Epithelial cell of prostate (primary cell): ENCODE results near the gene JUN.
A peak's percentile ranks its signal among the peaks of the same experiment; 100 is the strongest.

ENCODE experiments used
- DNase-seq: peaks from one replicate; pipeline ENCODE4 v3.0.0-alpha.2; 2011; ENCODE audit warnings: low read depth, low spot score
- H3K27ac ChIP-seq: fragments of 450-650 bp; 2 replicates; pipeline ENCODE4 v1.5.1; 2017; ENCODE audit warnings: mild to moderate bottlenecking

The JUN gene

GRCh38 chr1:58765441-58765840, 18.4 kb downstream of the JUN start:
- DNase-seq: no peak
- H3K27ac ChIP-seq: peak overlapping the region; percentile 80

- peak overlapping the region; percentile 80 for H3K27ac ChIP-seq
Measured at GRCh38 chr1:58765006-58765405, 18.8 kb downstream of the JUN start.

GRCh38 chr1:58764294-58764978, 19.4 kb downstream of the JUN start:
- no peak for DNase-seq
- peak overlapping the region; percentile 80 for H3K27ac ChIP-seq

More at GRCh38 chr1:58765006-58765405, 18.8 kb downstream of the JUN start:
- no peak for DNase-seq

- H3K27ac ChIP-seq: peak overlapping the region; percentile 80
- no peak for DNase-seq
Measured at GRCh38 chr1:58763214-58763613, 20.6 kb downstream of the JUN start.

GRCh38 chr1:58762806-58763205, 21.0 kb downstream of the JUN start:
- DNase-seq: no peak
- peak overlapping the region; percentile 80 for H3K27ac ChIP-seq

- H3K27ac ChIP-seq: peak overlapping the region; percentile 92
Measured at GRCh38 chr1:58755468-58755872, 28.4 kb downstream of the JUN start.

GRCh38 chr1:58754683-58755467, 29.0 kb downstream of the JUN start:
- H3K27ac ChIP-seq: peak overlapping the region; percentile 92
- DNase-seq: no peak

More at GRCh38 chr1:58755468-58755872, 28.4 kb downstream of the JUN start:
- peak; percentile 92 for DNase-seq

- no peak for DNase-seq
- peak overlapping the region; percentile 92 for H3K27ac ChIP-seq
Measured at GRCh38 chr1:58754073-58754613, 29.7 kb downstream of the JUN start.

- peak overlapping the region; percentile 92 for H3K27ac ChIP-seq
- no peak for DNase-seq
Measured at GRCh38 chr1:58753431-58753866, 30.4 kb downstream of the JUN start.

- DNase-seq: no peak
- no peak overlapping the region for H3K27ac ChIP-seq
Measured at GRCh38 chr1:58749646-58750045, 34.2 kb downstream of the JUN start.

- DNase-seq: no peak
- H3K27ac ChIP-seq: no peak overlapping the region
Measured at GRCh38 chr1:58748666-58749065, 35.2 kb downstream of the JUN start.

- no peak for DNase-seq
- no peak overlapping the region for H3K27ac ChIP-seq
Measured at GRCh38 chr1:58746757-58747156, 37.1 kb downstream of the JUN start.

- H3K27ac ChIP-seq: no peak overlapping the region
- no peak for DNase-seq
Measured at GRCh38 chr1:58746182-58746581, 37.7 kb downstream of the JUN start.

GRCh38 chr1:58745666-58746065, 38.2 kb downstream of the JUN start:
- H3K27ac ChIP-seq: no peak overlapping the region
- no peak for DNase-seq

- no peak for DNase-seq
- no peak overlapping the region for H3K27ac ChIP-seq
Measured at GRCh38 chr1:58745117-58745516, 38.7 kb downstream of the JUN start.

- DNase-seq: no peak
- no peak overlapping the region for H3K27ac ChIP-seq
Measured at GRCh38 chr1:58741678-58742553, 41.9 kb downstream of the JUN start.

GRCh38 chr1:58739856-58740466, 43.9 kb downstream of the JUN start:
- H3K27ac ChIP-seq: peak overlapping the region; percentile 43
- no peak for DNase-seq

GRCh38 chr1:58738876-58739275, 45.0 kb downstream of the JUN start:
- peak overlapping the region; percentile 43 for H3K27ac ChIP-seq
- DNase-seq: no peak

GRCh38 chr1:58735586-58735985, 48.3 kb downstream of the JUN start:
- H3K27ac ChIP-seq: no peak overlapping the region
- DNase-seq: no peak

GRCh38 chr1:58734630-58735029, 49.2 kb downstream of the JUN start:
- DNase-seq: peak; percentile 43

More at GRCh38 chr1:58734630-58735029, 49.2 kb downstream of the JUN start:
- peak overlapping the region; percentile 30 for H3K27ac ChIP-seq
